Measurements from ENCODE around the gene SALL4. TPM values are rescaled to one million over a fixed set of nuclear protein-coding genes. Genes with fewer than 3 reads are reported as not detected.

The SALL4 gene
- total and polyA plus RNA-seq, 2 of the 8 experiments (the other 6 are each of a cell fraction or from before 2014, with no cell fraction given) = 108 to 235 TPM

DNA sequence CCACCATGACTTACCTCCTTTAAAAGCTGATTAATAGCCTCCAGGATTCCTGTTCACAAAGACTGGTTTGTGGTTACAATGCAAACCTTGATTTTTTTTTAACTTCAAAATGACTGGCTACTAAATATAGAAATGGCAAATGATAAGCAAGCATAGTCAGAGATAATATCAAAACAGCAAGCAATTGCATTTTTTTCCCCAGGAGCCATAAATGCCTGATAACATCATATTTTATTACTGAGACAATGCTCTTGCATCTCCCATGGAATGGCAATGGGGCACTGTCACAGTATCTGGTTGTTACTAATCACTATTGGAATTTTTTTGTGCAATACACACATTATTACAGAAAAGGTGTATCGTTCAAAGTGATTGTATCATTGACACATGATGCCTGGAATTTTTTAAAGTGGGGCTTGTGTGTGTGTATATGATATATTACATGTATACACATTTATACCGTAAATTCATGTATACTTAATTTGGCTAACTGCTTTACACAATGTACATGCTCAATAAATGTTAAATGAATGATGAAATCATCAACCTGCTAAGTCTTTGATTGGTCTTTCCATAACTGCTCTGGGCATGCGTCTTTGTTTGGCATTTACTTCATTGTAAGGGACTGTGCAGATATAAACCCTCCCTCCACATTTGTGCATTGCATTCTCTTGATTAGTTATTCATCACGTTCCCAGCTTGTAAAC lies 980 bp upstream of the SALL4 start:
- Histone ChIP-seq H3K79me2 (ENCODE audit: control insufficient read depth in 1 of 2, insufficient read depth in 2 of 2, low read length in 2 of 2) (peaks cover 12 to 39% of the 10 kb centered on the region in 2 experiments), H4K91ac (replicated peaks; ENCODE audit: insufficient read length, low read length) (peak overlapping the region; percentile 38), H3K27ac (ENCODE audit: low read depth, low read length) (no peak overlapping the region), H3K79me1 (ENCODE audit: low read depth, low read length) (no peaks in the 10 kb centered on the region; the same call in 1 of the 2 replicates), H3K4me1 (replicated peaks in 1 of 4; ENCODE audit: control insufficient read depth in 3 of 4, insufficient read depth in 4 of 4, low read length in 3 of 4) (peaks cover 0 to 6% (median 3%) of the 10 kb centered on the region in 4 experiments; a peak in 6 of 7 replicates), H3K27me3 (replicated peaks in 1 of 4; ENCODE audit: control insufficient read depth in 3 of 4, extremely low read depth in 1 of 4, insufficient read depth in 3 of 4, low read length in 3 of 4) (no peaks in the 10 kb centered on the region), H2BK15ac (ENCODE audit: low read length) (no peak overlapping the region), H2BK5ac (ENCODE audit: low read depth, low read length) (no peak overlapping the region), H2BK12ac (ENCODE audit: low read depth, low read length) (no peak overlapping the region; the same call in 1 of the 2 replicates), H3K4me3 (ENCODE audit: extremely low read depth in 1 of 4, insufficient read depth in 2 of 4, low read depth in 3 of 4, low read length in 4 of 4) (peak overlapping the region in 3 of 4 experiments; percentile 92 to 99 (median 95); a peak in 5 of 8 replicates), H3K23ac (ENCODE audit: insufficient read length) (no peak overlapping the region), H2AFZ (ENCODE audit: low read length) (no peak overlapping the region; the same call in 1 of the 2 replicates), H3K4me2 (ENCODE audit: insufficient read depth in 1 of 2, low read depth in 2 of 2, low read length in 2 of 2) (peak overlapping the region; percentile 72 to 99), H3K9ac (replicated peaks in 1 of 4; ENCODE audit: extremely low read depth in 1 of 4, low read depth in 3 of 4, low read length in 3 of 4) (peak overlapping the region in 1 of 4 experiments; percentile 39; a peak in 2 of 7 replicates), H3K4ac (replicated peaks; ENCODE audit: insufficient read length, low read depth, low read length) (no peak overlapping the region), H2AK5ac (ENCODE audit: low read depth, low read length) (no peak overlapping the region), H3K14ac (ENCODE audit: insufficient read length) (no peak overlapping the region), H2BK120ac (replicated peaks; ENCODE audit: low read depth, low read length) (no peak overlapping the region), H3K56ac (replicated peaks; ENCODE audit: insufficient read length, low read depth, low read length) (no peak overlapping the region), H4K8ac (ENCODE audit: extremely low read depth, insufficient read depth, low read length) (no peak overlapping the region), H3K36me3 (ENCODE audit: control insufficient read depth in 2 of 4, insufficient read depth in 4 of 4, low read length in 3 of 4) (peaks cover 0 to 5% (median 0%) of the 10 kb centered on the region in 4 experiments; a peak in 1 of 8 replicates), H3K23me2 (ENCODE audit: low read depth, low read length) (peaks cover 8% of the 10 kb centered on the region), H3K9me3 (ENCODE audit: insufficient read depth in 2 of 2, low read depth in 1 of 2, low read length in 1 of 2) (no peaks in the 10 kb centered on the region), H4K5ac (ENCODE audit: insufficient read length, low read depth, low read length) (no peak overlapping the region), H4K20me1 (replicated peaks in 1 of 2; ENCODE audit: control insufficient read depth in 1 of 2, insufficient read depth in 2 of 2, low read length in 2 of 2) (peaks cover 5% of the 10 kb centered on the region in 2 experiments), H3K18ac (ENCODE audit: extremely low read depth, low read length) (no peak overlapping the region), H2BK20ac (ENCODE audit: low read length) (no peak overlapping the region)
- ChIA-PET POLR2A (ENCODE audit: partially characterized antibody) (interaction anchor here (0.8 to 1.7 kb wide), 8 partner anchors 7 to 244 kb away, joined by 3 to 4 read pairs (median 3); no protein-coding TSS in a partner anchor), CTCF (ENCODE audit: partially characterized antibody) (interaction anchor here (0.6 to 2.2 kb wide), 9 partner anchors 11 to 1792 kb away, joined by 3 to 9 read pairs (median 3); no protein-coding TSS in a partner anchor)
- WGBS, 2 experiments (ENCODE audit: extremely low coverage in 1 of 2, insufficient coverage in 1 of 2, insufficient read length in 1 of 2, insufficient replicate concordance in 2 of 2, low coverage in 1 of 2, low lambda C conversion rate in 2 of 2, missing lambda C conversion rate in 1 of 2) = 85% methylated on average over 4 of the region's 4 CpGs; no CpG with 5 or more reads in 1 of the 2 experiments
- no peak for FAIRE-seq
- DNase-seq (ENCODE audit: low read depth in 1 of 2, low spot score in 2 of 2) = no peak
- TF ChIP-seq SIN3A (conservative IDR thresholded peaks at IDR 0.05 in 1 of 2, IDR thresholded peaks at IDR 0.05 in 1 of 2; ENCODE audit: low read depth in 1 of 2, low read length in 2 of 2) = no peak
- no peak for TF ChIP-seq TAF7 (optimal IDR thresholded peaks at IDR 0.05; ENCODE audit: borderline replicate concordance, low read depth, low read length)
- TF ChIP-seq TBP (IDR thresholded peaks at IDR 0.05; ENCODE audit: low read depth, low read length) = no peak
- TF ChIP-seq EP300 (IDR thresholded peaks at IDR 0.05; ENCODE audit: borderline replicate concordance in 1 of 2, low read depth in 2 of 2, low read length in 2 of 2) = no peak
- TF ChIP-seq SUZ12 (IDR thresholded peaks at IDR 0.05; ENCODE audit: low read length) = no peak
- TF ChIP-seq SP4 (IDR thresholded peaks at IDR 0.05; ENCODE audit: low read length) = no peak
- no peak for TF ChIP-seq ASH2L (IDR thresholded peaks at IDR 0.05; ENCODE audit: low read length)
